GM15510 (cell line): ENCODE results near the gene CNGA4.

Experiments used
- POLR2A ChIP-seq: IDR thresholded peaks from 3 replicates; pipeline ENCODE4 v1.6.1; 2011; ENCODE audit warnings: borderline replicate concordance; ENCODE audit not compliant: insufficient read length; ENCODE audit errors: extremely low read depth

Gene CNGA4

DNA sequence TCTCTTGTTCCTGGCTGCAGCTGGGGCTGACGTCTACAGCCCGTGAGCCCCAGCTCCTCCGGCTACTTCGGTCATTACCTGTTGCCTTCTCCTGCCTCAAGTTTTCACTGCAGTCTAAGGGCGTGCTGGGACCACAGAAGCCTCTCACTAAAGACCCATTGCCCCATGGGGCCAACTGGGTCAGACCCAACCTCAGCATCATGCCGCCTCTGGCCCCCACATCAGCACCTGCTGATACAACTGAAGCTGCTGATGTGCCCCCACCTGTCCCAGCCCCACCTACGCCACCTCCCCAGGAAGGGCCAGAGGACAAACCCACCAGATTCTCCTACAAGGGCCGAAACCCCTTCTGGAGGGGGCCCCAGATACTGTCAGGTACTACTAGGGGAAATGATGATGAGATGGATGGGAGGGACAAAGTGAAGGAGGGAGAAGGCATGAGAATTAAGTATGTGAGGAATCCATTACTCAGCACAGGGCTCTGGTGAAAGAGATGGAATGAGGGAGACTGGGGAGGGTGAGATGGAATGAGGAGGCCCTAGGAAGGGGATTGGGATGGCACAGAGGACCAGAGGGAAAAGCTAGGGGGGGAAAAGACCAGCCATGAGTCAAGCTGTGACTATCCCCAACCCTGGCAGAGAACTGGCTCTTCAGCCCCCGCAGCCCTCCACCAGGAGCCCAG, 28.5 kb upstream of the CNGA4 start:
- no peak for TF ChIP-seq POLR2A

GRCh38 chr11:6214530-6214929, 24.4 kb upstream of the CNGA4 start:
- TF ChIP-seq POLR2A, result no peak

GRCh38 chr11:6216501-6216900, 22.4 kb upstream of the CNGA4 start:
- TF ChIP-seq POLR2A, result no peak

DNA sequence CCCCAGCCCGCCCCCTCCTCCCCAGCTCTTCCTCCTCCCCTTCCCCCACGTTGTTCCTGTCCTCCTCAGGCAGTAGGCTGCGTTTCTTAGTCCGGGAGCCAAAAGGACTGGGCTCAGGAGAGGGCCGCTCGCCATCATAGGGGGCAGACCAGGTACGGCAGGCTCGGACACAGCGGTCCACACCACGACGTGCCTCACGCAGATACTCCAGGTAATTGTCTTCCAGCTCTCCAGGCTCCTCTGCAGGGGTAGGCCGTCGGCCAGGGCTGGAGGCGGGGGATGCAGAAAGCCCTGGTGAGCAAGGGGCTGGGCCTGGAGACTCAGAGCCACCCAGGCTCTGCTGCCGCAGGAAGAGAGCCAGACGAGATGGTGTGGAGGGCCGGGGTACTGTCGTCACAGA, 21.2 kb upstream of the CNGA4 start:
- TF ChIP-seq POLR2A, result no peak

GRCh38 chr11:6219359-6219758, 19.5 kb upstream of the CNGA4 start:
- TF ChIP-seq POLR2A, result no peak

DNA sequence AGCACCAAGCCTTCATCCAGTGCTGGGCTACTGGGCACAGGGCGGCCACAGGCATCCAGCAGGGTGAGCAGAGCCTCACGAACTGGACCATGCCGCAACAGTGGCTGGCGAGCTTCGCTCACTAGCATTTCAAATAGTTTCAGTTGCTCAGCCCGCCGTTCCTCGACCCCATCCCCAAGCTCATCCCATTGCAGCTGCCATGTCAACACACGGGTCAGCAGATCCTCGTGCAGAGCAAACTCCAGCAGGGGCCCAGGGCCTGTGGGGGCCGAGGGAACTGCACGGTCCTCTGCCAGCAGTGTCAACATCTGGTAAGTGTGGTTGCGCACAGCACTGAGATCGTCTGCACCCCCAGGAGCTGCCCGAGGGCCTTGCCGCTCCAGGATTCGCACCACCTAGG, 15.0 kb upstream of the CNGA4 start:
- no peak for TF ChIP-seq POLR2A

- no peak for TF ChIP-seq POLR2A
Observed at GRCh38 chr11:6224421-6224820, 14.5 kb upstream of the CNGA4 start.

- no peak for TF ChIP-seq POLR2A
Observed at GRCh38 chr11:6225024-6225423, 13.9 kb upstream of the CNGA4 start.

- no peak for TF ChIP-seq POLR2A
Observed at GRCh38 chr11:6225896-6226295, 13.0 kb upstream of the CNGA4 start.

- no peak for TF ChIP-seq POLR2A
Observed at GRCh38 chr11:6228520-6228919, 10.4 kb upstream of the CNGA4 start.

GRCh38 chr11:6229911-6230310, 9.0 kb upstream of the CNGA4 start:
- TF ChIP-seq POLR2A, result no peak

DNA sequence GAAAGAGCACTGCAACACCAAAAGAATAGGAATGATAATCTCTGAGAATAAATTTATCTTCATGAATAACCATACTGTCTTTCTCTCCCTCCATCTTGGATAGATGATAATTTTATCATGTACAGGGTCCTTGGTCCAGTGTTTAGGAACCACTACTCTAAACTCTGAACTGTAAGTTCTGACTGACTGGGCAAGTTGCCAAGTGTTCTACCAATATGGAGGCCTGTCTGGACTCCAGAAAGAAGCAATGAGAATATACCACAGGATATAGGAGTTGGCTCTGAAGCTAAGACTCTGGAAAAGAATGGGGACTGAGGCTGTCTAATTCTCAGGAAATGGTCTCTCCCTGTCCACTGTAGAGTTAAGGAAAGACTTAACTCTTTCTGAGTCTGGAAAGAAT, 6.0 kb upstream of the CNGA4 start:
- no peak for TF ChIP-seq POLR2A

GRCh38 chr11:6233984-6234386, 4.9 kb upstream of the CNGA4 start:
- TF ChIP-seq POLR2A, result no peak

DNA sequence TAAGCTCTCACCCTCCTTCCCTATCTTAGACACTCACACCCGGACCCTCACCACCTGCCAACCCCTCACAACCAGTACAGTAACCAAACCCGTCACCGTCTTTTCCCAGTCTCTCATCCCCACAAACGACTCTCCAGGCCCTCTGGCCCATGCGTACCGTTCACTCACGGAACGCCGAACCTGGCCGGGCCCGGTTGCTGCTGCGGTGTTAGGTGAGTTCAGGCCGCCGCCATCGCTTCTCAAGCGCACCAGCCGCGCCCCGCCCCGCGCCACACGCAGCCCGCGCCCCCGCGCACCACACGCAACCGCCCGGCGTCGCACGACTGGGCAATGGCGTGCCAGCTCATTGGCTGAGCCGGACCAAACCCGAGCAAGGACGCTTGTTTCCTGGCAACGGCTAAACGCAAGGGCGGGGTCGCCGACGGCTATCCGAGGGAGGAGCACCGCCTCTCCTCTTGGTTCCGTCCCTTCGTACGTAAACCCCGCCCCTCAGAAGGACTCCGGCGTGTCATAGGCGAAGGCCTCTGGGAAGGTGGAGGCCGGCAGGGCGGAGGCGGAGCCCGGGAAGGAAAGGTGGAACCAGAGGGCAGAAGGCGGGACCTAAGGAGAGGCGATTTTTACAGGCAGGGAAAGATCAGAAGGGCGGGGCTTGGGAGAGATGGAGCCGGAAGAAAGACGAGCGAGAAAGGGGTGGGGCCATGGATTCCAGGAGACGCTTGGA, 4.3 kb upstream of the CNGA4 start, which contains the start of gene FHIP1B:
Gene FHIP1B, minus strand, starts transcription at position 250 of the 721 bp plus-strand sequence. CDS start 10,120 bp downstream, outside the sequence.
- peak; percentile 76 for TF ChIP-seq POLR2A

DNA sequence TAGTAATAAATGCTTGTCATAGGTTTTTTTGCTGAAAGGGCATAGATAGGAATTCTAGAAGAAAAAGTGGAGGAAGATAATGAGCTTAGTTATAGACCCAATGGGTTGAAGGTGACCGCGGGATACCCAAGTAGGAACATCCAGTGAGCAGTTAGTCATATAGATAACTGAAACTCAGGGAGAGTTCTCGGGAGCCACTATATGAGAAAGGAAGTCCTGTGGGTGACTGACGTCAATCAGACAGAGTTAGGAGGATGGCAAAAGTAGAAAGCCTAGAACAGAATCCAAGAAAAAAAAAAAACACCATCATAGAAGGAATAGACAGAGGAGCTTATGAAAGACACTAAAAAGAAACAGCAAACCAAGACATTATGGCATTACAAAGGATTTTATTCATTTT, 1.6 kb upstream of the CNGA4 start:
- TF ChIP-seq POLR2A, result no peak

DNA sequence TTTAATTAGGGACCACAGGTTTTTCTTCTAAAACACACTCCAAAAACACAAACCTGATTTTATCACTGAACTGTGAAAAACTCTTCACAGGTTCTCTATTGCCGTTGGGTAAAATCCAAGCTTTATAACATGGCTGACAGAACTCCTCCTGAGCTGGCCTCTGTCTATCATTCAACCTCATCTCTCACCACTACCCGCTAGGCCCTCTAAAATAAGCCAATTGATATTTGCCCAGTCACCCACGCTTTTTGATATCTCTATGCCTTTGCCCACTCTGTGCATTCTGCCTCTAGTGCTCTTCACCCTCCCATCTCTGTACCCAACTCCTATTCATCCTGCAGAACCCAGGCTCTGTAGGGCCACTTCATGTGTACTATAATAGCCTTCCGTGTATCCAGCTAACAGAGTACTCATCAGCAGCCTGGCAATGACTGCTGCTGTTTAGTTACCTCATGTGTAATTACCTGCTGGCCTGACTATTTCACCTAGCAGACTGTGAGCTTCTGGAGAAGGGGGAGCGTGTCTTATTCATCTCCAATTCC, 1.1 kb upstream of the CNGA4 start:
- no peak for TF ChIP-seq POLR2A
